ENCODE measurements around the gene ADIPOR2. TPM values are rescaled to one million over a fixed set of nuclear protein-coding genes. Genes with fewer than 3 reads are reported as not detected.

Gene ADIPOR2
- total RNA-seq, 4 donors from 2014 or later: 29.5 to 44.3 (median 37.1) TPM

GRCh38 chr12:1779783-1780182, 88.9 kb downstream of the ADIPOR2 start:
- intact Hi-C loops (cut with DNase I; ENCODE audit: low total_unique reads): no loop called here
- WGBS, 2 donors: 63 to 70% methylated on average over 1 of the region's 1 CpG
- no peak overlapping the region for H3K4me3 ChIP-seq (ENCODE audit: low read depth, poor library complexity, severe bottlenecking)
- TF ChIP-seq, protein P1, sequence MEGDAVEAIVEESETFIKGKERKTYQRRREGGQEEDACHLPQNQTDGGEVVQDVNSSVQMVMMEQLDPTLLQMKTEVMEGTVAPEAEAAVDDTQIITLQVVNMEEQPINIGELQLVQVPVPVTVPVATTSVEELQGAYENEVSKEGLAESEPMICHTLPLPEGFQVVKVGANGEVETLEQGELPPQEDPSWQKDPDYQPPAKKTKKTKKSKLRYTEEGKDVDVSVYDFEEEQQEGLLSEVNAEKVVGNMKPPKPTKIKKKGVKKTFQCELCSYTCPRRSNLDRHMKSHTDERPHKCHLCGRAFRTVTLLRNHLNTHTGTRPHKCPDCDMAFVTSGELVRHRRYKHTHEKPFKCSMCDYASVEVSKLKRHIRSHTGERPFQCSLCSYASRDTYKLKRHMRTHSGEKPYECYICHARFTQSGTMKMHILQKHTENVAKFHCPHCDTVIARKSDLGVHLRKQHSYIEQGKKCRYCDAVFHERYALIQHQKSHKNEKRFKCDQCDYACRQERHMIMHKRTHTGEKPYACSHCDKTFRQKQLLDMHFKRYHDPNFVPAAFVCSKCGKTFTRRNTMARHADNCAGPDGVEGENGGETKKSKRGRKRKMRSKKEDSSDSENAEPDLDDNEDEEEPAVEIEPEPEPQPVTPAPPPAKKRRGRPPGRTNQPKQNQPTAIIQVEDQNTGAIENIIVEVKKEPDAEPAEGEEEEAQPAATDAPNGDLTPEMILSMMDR (IDR thresholded peaks at IDR 0.05): no peak
- no peak for TF ChIP-seq POLR2A (IDR thresholded peaks at IDR 0.05)
- no peak for DNase-seq (ENCODE audit: low spot score in 2 of 2)

GRCh38 chr12:1781772-1782171, 90.9 kb downstream of the ADIPOR2 start:
- H3K4me3 ChIP-seq (ENCODE audit: low read depth, poor library complexity, severe bottlenecking): no peak overlapping the region
- TF ChIP-seq POLR2A (IDR thresholded peaks at IDR 0.05): no peak
- TF ChIP-seq, protein P1 (IDR thresholded peaks at IDR 0.05): no peak
- WGBS, 2 donors: 50 to 70% methylated on average over 2 of the region's 2 CpGs
- DNase-seq (ENCODE audit: low spot score in 2 of 2): no peak
- intact Hi-C loops (cut with DNase I; ENCODE audit: low total_unique reads): no loop called here

DNA sequence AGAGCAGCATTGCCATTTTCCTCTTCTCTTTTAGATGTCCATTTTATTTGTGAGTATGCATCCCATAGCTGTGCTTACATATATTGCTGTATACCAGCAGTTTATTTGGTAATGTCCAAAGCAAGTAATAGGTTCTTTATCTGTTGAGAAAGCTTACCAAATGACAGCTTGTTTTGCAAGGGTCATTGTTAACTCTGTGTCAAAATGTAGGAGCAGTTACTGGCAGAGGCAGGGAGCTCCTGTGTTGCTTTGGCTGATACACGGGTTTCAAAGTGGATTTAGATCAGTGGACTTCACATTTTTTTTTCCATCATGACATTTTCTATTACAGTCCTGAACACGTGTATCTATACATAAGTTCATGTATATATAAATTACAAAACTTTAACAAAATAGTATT, 91.3 kb downstream of the ADIPOR2 start:
- 78 to 80% methylated on average over 2 of the region's 2 CpGs for WGBS, 2 donors
- intact Hi-C loops (cut with DNase I; ENCODE audit: low total_unique reads): no loop called here
- DNase-seq (ENCODE audit: low spot score in 2 of 2): no peak
- no peak for TF ChIP-seq POLR2A (IDR thresholded peaks at IDR 0.05)
- TF ChIP-seq, protein P1 (IDR thresholded peaks at IDR 0.05): no peak
- H3K4me3 ChIP-seq (ENCODE audit: low read depth, poor library complexity, severe bottlenecking): no peak overlapping the region

DNA sequence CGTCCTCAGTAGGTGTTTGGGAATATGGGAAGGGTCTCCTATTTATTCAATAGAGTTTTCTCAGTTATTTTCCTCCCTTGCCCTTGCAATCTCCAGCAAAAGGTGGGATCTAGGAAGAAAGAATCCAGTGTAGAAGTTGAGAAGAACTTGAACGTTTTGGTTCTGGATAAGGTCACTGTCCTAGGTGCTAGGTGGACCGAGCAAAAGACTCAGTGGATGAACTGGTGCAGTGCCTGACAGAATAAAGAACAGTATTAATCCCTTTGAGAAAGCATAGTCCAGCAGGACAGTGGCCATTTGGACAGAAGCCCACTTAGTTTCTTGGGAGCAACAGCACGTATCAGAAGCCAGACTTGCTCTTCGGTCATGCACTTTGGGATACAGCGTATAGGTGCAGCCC, 96.8 kb downstream of the ADIPOR2 start:
- H3K4me3 ChIP-seq (ENCODE audit: low read depth, poor library complexity, severe bottlenecking): no peak overlapping the region
- DNase-seq (ENCODE audit: low spot score in 2 of 2): no peak
- TF ChIP-seq, protein P1 (IDR thresholded peaks at IDR 0.05): no peak
- no peak for TF ChIP-seq POLR2A (IDR thresholded peaks at IDR 0.05)
- 56 to 77% methylated on average over 6 of the region's 6 CpGs for WGBS, 2 donors
- intact Hi-C loops (cut with DNase I; ENCODE audit: low total_unique reads): no loop called here

DNA sequence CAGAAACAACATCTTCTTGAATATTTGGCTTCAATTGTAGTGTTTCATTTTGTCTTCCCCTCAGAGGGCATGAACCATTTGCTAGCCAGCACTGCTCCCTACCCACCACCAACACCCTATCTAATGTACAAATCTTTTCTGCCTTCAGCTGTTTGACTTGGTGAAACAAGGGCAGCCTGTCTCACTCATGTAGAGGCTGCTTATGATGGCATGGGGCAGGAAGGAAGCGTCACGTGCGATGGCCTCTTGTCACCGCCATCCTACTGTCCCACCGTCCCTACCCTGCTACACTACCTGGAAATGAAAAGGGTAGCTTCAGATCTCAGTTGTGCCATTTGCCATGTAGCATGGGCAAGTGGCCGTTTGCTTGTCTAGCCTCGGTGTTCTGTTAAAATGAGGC, 99.6 kb downstream of the ADIPOR2 start:
- no peak overlapping the region for H3K4me3 ChIP-seq (ENCODE audit: low read depth, poor library complexity, severe bottlenecking)
- TF ChIP-seq, protein P1 (IDR thresholded peaks at IDR 0.05): no peak
- TF ChIP-seq POLR2A (IDR thresholded peaks at IDR 0.05): no peak
- WGBS, 2 donors: 73 to 74% methylated on average over 7 of the region's 7 CpGs
- no peak for DNase-seq (ENCODE audit: low spot score in 2 of 2)
- intact Hi-C loops (cut with DNase I; ENCODE audit: low total_unique reads): loop anchor here (5.0 kb wide), 3 partner anchors 93 to 158 kb away; no protein-coding TSS in a partner anchor

All from lower leg skin (tissue), 4 donors.